Naive B cell (primary cell): ENCODE results near the gene APH1A. TPM values are rescaled to one million over a fixed set of nuclear protein-coding genes. Genes with fewer than 3 reads are reported as not detected.
"Not testable (repeated sequence)": the region's sequence is repeated elsewhere in the genome, so short reads cannot be mapped to it uniquely, and the experiment has no call there.

Experiments used
- ATAC-seq, 2 donors: fragments of 150-1000 bp; cut with Tn5 transposase; 2 replicates each; pipeline ENCODE4 v1.10.0; 2021; ENCODE audit warnings: low read depth in 2 of 2, mild to moderate bottlenecking in 2 of 2, moderate library complexity in 2 of 2
- DNase-seq: peaks from one replicate; pipeline ENCODE4 v3.0.0; 2022
- H3K27ac Mint-ChIP-seq, 6 donors: one replicate each; pipeline ENCODE4 v1.8.0; 2020 to 2022; ENCODE audit warnings: mild to moderate bottlenecking in 6 of 6, mixed read lengths in 6 of 6, moderate library complexity in 5 of 6, inconsistent platforms in 2 of 6
- H3K27me3 Mint-ChIP-seq, 3 donors: one replicate each; pipeline ENCODE4 v1.8.0; 2021 to 2022; ENCODE audit warnings: mixed read lengths in 3 of 3, mild to moderate bottlenecking in 1 of 3
- H3K36me3 Mint-ChIP-seq, 2 donors: one replicate each; pipeline ENCODE4 v1.8.0; 2020 to 2022; ENCODE audit warnings: mixed read lengths in 2 of 2, inconsistent platforms in 1 of 2, mild to moderate bottlenecking in 1 of 2
- H3K4me1 Mint-ChIP-seq, 3 donors: one replicate each; pipeline ENCODE4 v1.8.0; 2020 to 2022; ENCODE audit warnings: mixed read lengths in 3 of 3, inconsistent platforms in 1 of 3, mild to moderate bottlenecking in 1 of 3, moderate library complexity in 1 of 3
- H3K4me3 Mint-ChIP-seq, 8 donors: one replicate each; pipeline ENCODE4 v1.8.0; 2020 to 2022; ENCODE audit warnings: mild to moderate bottlenecking in 8 of 8, mixed read lengths in 8 of 8, moderate library complexity in 8 of 8, inconsistent platforms in 2 of 8
- H3K9me3 Mint-ChIP-seq, 7 donors: one replicate each; pipeline ENCODE4 v1.8.0; 2020 to 2022; ENCODE audit warnings: mixed read lengths in 7 of 7, mild to moderate bottlenecking in 5 of 7, inconsistent platforms in 2 of 7, moderate library complexity in 1 of 7
- polyA plus RNA-seq, 6 donors: library from polyadenylated mRNA; unstranded; fragments of 300-500 nt; fragmentation: Illumina TruSeq; gene quantifications; one replicate each; pipeline ENCODE4 v1.2.3, GENCODE V29; 2021; ENCODE audit warnings: low read depth in 6 of 6

APH1A gene
- polyA plus RNA-seq, 6 donors from 2014 or later, result 81.7 to 106 (median 91.3) TPM

- no peaks in the 10 kb centered on the region for H3K36me3 Mint-ChIP-seq
- H3K9me3 Mint-ChIP-seq, result no peaks in the 10 kb centered on the region
- H3K4me1 Mint-ChIP-seq, result peaks cover 17 to 23% (median 22%) of the 10 kb centered on the region in 3 donors
- H3K4me3 Mint-ChIP-seq, result peak overlapping the region in 1 of 8 donors; percentile 69
- H3K27me3 Mint-ChIP-seq, result peaks cover 0 to 4% (median 0%) of the 10 kb centered on the region in 3 donors
- no peak for DNase-seq
- ATAC-seq, result no peak
- H3K27ac Mint-ChIP-seq, result no peak overlapping the region
Observed at GRCh38 chr1:150236614-150237100, 32.2 kb downstream of the APH1A start.

- Mint-ChIP-seq H3K27ac (peak within 1 kb of the TSS in 5 of 6 donors; percentile 97 to 99 (median 99)), H3K4me3 (peak within 1 kb of the TSS in 2 of 8 donors; percentile 69 to 96)
- peak; percentile 84 for ATAC-seq
Observed at GRCh38 chr1:150235852-150236613, 32.8 kb downstream of the APH1A start, which contains the start of gene ANP32E. TSS of gene ANP32E (minus strand) at chr1:150236112. CDS start at chr1:150235786, 326 bp downstream.

GRCh38 chr1:150235294-150235851 lies 33.4 kb downstream of the APH1A start:
- no peak for DNase-seq
- Mint-ChIP-seq H3K36me3 (no peaks in the 10 kb centered on the region), H3K9me3 (no peaks in the 10 kb centered on the region), H3K27ac (peak overlapping the region in 1 of 6 donors; percentile 99), H3K4me1 (peaks cover 17 to 24% (median 23%) of the 10 kb centered on the region in 3 donors), H3K27me3 (peaks cover 0 to 4% (median 0%) of the 10 kb centered on the region in 3 donors), H3K4me3 (no peak overlapping the region)
- no peak for ATAC-seq

More at GRCh38 chr1:150235852-150236613, 32.8 kb downstream of the APH1A start, which contains the start of gene ANP32E:
- Mint-ChIP-seq H3K36me3 (no peaks in the 10 kb centered on the region), H3K9me3 (no peaks in the 10 kb centered on the region), H3K27me3 (peaks cover 0 to 4% (median 0%) of the 10 kb centered on the region in 3 donors), H3K4me1 (peaks cover 17 to 23% (median 22%) of the 10 kb centered on the region in 3 donors)
- DNase-seq, result peak; percentile 97

GRCh38 chr1:150234566-150235293 lies 34.1 kb downstream of the APH1A start:
- peak; percentile 59 to 62 for ATAC-seq
- Mint-ChIP-seq H3K9me3 (no peaks in the 10 kb centered on the region), H3K4me1 (peaks cover 17 to 24% (median 23%) of the 10 kb centered on the region in 3 donors), H3K27me3 (no peaks in the 10 kb centered on the region), H3K36me3 (no peaks in the 10 kb centered on the region), H3K27ac (peak overlapping the region in 5 of 6 donors; percentile 97 to 99 (median 99)), H3K4me3 (peak overlapping the region in 1 of 8 donors; percentile 96)
- DNase-seq, result peak; percentile 82

- peak overlapping the region in 1 of 8 donors; percentile 96 for H3K4me3 Mint-ChIP-seq
- no peaks in the 10 kb centered on the region for H3K36me3 Mint-ChIP-seq
- H3K27ac Mint-ChIP-seq, result peak overlapping the region in 5 of 6 donors; percentile 97 to 99 (median 99)
- no peaks in the 10 kb centered on the region for H3K27me3 Mint-ChIP-seq
- DNase-seq (no peak), ATAC-seq (no peak)
- H3K9me3 Mint-ChIP-seq, result no peaks in the 10 kb centered on the region
- peaks cover 17 to 24% (median 23%) of the 10 kb centered on the region in 3 donors for H3K4me1 Mint-ChIP-seq
Observed at GRCh38 chr1:150234309-150234565, 34.6 kb downstream of the APH1A start.

GRCh38 chr1:150233359-150234308 lies 35.2 kb downstream of the APH1A start:
- ATAC-seq, result no peak
- H3K27me3 Mint-ChIP-seq, result no peaks in the 10 kb centered on the region
- peak overlapping the region in 5 of 6 donors; percentile 97 to 99 (median 99) for H3K27ac Mint-ChIP-seq
- DNase-seq, result no peak
- H3K9me3 Mint-ChIP-seq, result no peaks in the 10 kb centered on the region
- peak overlapping the region in 1 of 8 donors; percentile 96 for H3K4me3 Mint-ChIP-seq
- peaks cover 0 to 4% of the 10 kb centered on the region in 2 donors for H3K36me3 Mint-ChIP-seq
- peaks cover 17 to 24% (median 23%) of the 10 kb centered on the region in 3 donors for H3K4me1 Mint-ChIP-seq

GRCh38 chr1:150232921-150233320 lies 35.9 kb downstream of the APH1A start:
- Mint-ChIP-seq H3K4me1 (peaks cover 17 to 24% (median 23%) of the 10 kb centered on the region in 3 donors), H3K27ac (peak overlapping the region in 3 of 6 donors; percentile 84 to 99 (median 99)), H3K4me3 (peak overlapping the region in 3 of 8 donors; percentile 16 to 43 (median 21))
- not testable (repeated sequence) for DNase-seq, H3K9me3 Mint-ChIP-seq, H3K27me3 Mint-ChIP-seq, ATAC-seq, H3K36me3 Mint-ChIP-seq

GRCh38 chr1:150228246-150228645 lies 40.6 kb downstream of the APH1A start:
- H3K4me3 Mint-ChIP-seq, H3K9me3 Mint-ChIP-seq, H3K27me3 Mint-ChIP-seq, DNase-seq, ATAC-seq: not testable (repeated sequence)
- H3K36me3 Mint-ChIP-seq, result peaks cover 34% of the 10 kb centered on the region in 2 donors
- H3K4me1 Mint-ChIP-seq, result peaks cover 17 to 35% (median 30%) of the 10 kb centered on the region in 3 donors
- H3K27ac Mint-ChIP-seq, result peak overlapping the region in 1 of 6 donors; percentile 6

- Mint-ChIP-seq H3K4me3 (no peak overlapping the region), H3K4me1 (peaks cover 15 to 29% (median 24%) of the 10 kb centered on the region in 3 donors), H3K9me3 (no peaks in the 10 kb centered on the region), H3K36me3 (peaks cover 34% of the 10 kb centered on the region in 2 donors), H3K27me3 (no peaks in the 10 kb centered on the region), H3K27ac (peak overlapping the region in 1 of 6 donors; percentile 10)
- ATAC-seq (no peak), DNase-seq (no peak)
Observed at GRCh38 chr1:150227228-150227627, 41.6 kb downstream of the APH1A start.

- Mint-ChIP-seq H3K36me3 (peaks cover 34% of the 10 kb centered on the region in 2 donors), H3K27ac (peak overlapping the region in 2 of 6 donors; percentile 10 to 29), H3K27me3 (no peaks in the 10 kb centered on the region), H3K4me3 (peak overlapping the region in 1 of 8 donors; percentile 15), H3K9me3 (no peaks in the 10 kb centered on the region), H3K4me1 (peaks cover 15 to 29% (median 25%) of the 10 kb centered on the region in 3 donors)
- ATAC-seq (no peak), DNase-seq (no peak)
Observed at GRCh38 chr1:150226486-150226885, 42.3 kb downstream of the APH1A start.

- Mint-ChIP-seq H3K4me3 (peak overlapping the region in 2 of 8 donors; percentile 29 to 40), H3K36me3 (peaks cover 34% of the 10 kb centered on the region in 2 donors), H3K9me3 (no peaks in the 10 kb centered on the region), H3K27me3 (no peaks in the 10 kb centered on the region), H3K4me1 (peaks cover 15 to 29% (median 23%) of the 10 kb centered on the region in 3 donors), H3K27ac (peak overlapping the region in 2 of 6 donors; percentile 59 to 65)
- DNase-seq (no peak), ATAC-seq (peak; percentile 63 to 68)
Observed at GRCh38 chr1:150225546-150225945, 43.3 kb downstream of the APH1A start.

- Mint-ChIP-seq H3K36me3 (peaks cover 34% of the 10 kb centered on the region in 2 donors), H3K9me3 (no peaks in the 10 kb centered on the region), H3K27ac (no peak overlapping the region), H3K27me3 (no peaks in the 10 kb centered on the region), H3K4me1 (peaks cover 15 to 29% (median 23%) of the 10 kb centered on the region in 3 donors), H3K4me3 (peak overlapping the region in 1 of 8 donors; percentile 23)
- ATAC-seq (no peak), DNase-seq (no peak)
Observed at GRCh38 chr1:150224983-150225382, 43.8 kb downstream of the APH1A start.
